ENCODE measurements around the gene KCP. TPM values are rescaled to one million over a fixed set of nuclear protein-coding genes. Genes with fewer than 3 reads are reported as not detected.

The KCP gene
- total RNA-seq, 1 experiment from 2014 or later = 2.7 TPM

DNA sequence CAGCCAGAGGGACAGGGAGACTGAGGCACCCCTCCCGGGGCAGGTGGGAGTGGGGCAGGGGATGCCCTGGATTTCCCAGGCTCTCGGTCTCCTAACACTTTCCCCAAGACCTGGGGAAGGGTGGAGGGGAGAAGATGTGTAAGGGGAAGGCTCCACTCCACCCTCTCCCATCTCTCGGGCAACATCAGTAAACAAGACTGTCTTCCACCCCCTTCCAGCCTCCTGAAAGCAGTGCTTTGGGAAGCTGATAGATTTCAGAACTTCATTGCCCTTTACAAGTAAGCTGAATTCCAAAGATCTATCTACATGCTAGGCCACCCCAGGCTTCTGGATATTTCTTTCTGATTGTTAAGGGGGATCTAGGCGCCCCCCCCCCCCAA, 76.6 kb downstream of the KCP start:
- Mint-ChIP-seq H3K4me1 (peaks cover 33% of the 10 kb centered on the region), H3K36me3 (no peaks in the 10 kb centered on the region), H3K4me3 (no peak overlapping the region), H3K27me3 (ENCODE audit: low read depth) (peaks cover 27% of the 10 kb centered on the region), H3K9me3 (no peaks in the 10 kb centered on the region), H3K27ac (no peak overlapping the region)
- ChIA-PET CTCF (interaction anchor here (4.1 to 5.8 kb wide), 4 partner anchors 8 to 51 kb away, joined by 27 to 97 read pairs (median 52); partner anchors contain the start of gene ATP6V1F), POLR2A (interaction anchor here (1.0 to 1.4 kb wide), 2 partner anchors 34 to 41 kb away, joined by 3 read pairs; no protein-coding TSS in a partner anchor)
- ATAC-seq (no peak), DNase-seq (ENCODE audit: low spot score) (no peak)
- TF ChIP-seq FOXP1 (CRISPR knock-in tag; IDR thresholded peaks at IDR 0.05; ENCODE audit: borderline replicate concordance) (no peak), NFE2L1 (CRISPR knock-in tag; IDR thresholded peaks at IDR 0.05) (no peak), USF1 (CRISPR knock-in tag; IDR thresholded peaks at IDR 0.05) (no peak), NR2C2 (CRISPR knock-in tag; IDR thresholded peaks at IDR 0.05) (no peak), PREB (CRISPR knock-in tag; IDR thresholded peaks at IDR 0.05; ENCODE audit: borderline replicate concordance) (no peak), ZSCAN18 (CRISPR knock-in tag; IDR thresholded peaks at IDR 0.05) (no peak), NFYB (CRISPR knock-in tag; conservative IDR thresholded peaks at IDR 0.05; ENCODE audit: low read depth) (no peak), SMAD3 (CRISPR knock-in tag; IDR thresholded peaks at IDR 0.05; ENCODE audit: borderline replicate concordance) (no peak), PRRX2 (CRISPR knock-in tag; IDR thresholded peaks at IDR 0.05) (no peak), ZNF671 (CRISPR knock-in tag; IDR thresholded peaks at IDR 0.05) (no peak), CBFB (CRISPR knock-in tag; IDR thresholded peaks at IDR 0.05; ENCODE audit: low read depth) (no peak), JAZF1 (CRISPR knock-in tag; IDR thresholded peaks at IDR 0.05) (no peak), ZNF219 (CRISPR knock-in tag; IDR thresholded peaks at IDR 0.05; ENCODE audit: borderline replicate concordance) (no peak), CREM (CRISPR knock-in tag; IDR thresholded peaks at IDR 0.05) (no peak), ZNF263 (CRISPR knock-in tag; IDR thresholded peaks at IDR 0.05; ENCODE audit: low read depth) (no peak)
- TF ChIP-seq, protein P1, sequence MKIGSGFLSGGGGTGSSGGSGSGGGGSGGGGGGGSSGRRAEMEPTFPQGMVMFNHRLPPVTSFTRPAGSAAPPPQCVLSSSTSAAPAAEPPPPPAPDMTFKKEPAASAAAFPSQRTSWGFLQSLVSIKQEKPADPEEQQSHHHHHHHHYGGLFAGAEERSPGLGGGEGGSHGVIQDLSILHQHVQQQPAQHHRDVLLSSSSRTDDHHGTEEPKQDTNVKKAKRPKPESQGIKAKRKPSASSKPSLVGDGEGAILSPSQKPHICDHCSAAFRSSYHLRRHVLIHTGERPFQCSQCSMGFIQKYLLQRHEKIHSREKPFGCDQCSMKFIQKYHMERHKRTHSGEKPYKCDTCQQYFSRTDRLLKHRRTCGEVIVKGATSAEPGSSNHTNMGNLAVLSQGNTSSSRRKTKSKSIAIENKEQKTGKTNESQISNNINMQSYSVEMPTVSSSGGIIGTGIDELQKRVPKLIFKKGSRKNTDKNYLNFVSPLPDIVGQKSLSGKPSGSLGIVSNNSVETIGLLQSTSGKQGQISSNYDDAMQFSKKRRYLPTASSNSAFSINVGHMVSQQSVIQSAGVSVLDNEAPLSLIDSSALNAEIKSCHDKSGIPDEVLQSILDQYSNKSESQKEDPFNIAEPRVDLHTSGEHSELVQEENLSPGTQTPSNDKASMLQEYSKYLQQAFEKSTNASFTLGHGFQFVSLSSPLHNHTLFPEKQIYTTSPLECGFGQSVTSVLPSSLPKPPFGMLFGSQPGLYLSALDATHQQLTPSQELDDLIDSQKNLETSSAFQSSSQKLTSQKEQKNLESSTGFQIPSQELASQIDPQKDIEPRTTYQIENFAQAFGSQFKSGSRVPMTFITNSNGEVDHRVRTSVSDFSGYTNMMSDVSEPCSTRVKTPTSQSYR (CRISPR knock-in tag; IDR thresholded peaks at IDR 0.05) = no peak

DNA sequence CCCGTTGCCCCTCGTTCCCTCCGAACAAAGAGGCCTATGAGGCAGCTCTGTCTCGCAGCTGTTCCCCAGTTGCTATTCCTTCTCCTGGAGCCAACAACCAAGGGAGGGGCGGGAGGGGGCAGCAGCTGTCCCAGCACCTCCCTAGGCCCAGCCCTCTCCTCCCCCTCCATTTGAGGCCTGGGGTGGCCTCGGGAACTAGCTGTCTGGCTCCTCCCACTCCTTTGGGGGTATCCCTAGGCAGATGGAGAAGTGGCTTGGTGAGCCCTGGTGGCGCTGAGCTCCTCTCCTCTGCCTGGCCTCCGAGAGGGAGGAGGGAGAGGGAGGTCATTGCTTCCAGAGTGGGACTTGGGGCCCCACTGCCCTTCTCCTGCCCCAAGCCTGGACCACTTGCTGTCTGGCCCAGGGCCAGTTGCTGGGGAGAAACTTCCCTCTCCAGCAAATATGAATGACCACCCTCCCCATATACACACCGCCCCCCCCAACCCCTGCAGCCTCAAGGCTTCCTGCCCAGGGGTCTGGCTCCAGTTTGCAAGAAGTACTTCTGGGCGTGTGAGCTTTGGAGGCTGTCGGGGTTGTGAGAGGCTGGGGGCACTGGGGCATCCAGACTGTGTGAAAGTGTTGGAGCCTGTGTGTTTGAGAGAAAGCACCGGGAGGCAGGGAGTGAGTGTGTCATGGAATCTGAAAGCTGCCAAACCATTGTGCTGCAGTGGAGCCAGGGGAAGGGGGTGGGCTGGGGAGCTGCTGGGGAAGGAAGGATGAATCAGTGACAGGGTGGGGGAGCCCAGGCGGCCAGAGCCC, 77.2 kb downstream of the KCP start:
- no peak overlapping the region for H3K27ac Mint-ChIP-seq
- POLR2A ChIA-PET = interaction anchor here (0.6 to 1.6 kb wide), 7 partner anchors 8 to 221 kb away, joined by 3 to 6 read pairs (median 3); partner anchors contain the start of genes CALU and CCDC136
- H3K4me3 Mint-ChIP-seq = peak overlapping the region; percentile 67
- H3K27me3 Mint-ChIP-seq (ENCODE audit: low read depth) = peaks cover 32% of the 10 kb centered on the region
- CTCF ChIA-PET = interaction anchor here (0.6 to 5.8 kb wide), 16 partner anchors 8 to 479 kb away, joined by 3 to 97 read pairs (median 7); partner anchors contain the start of genes ATP6V1F and KCP
- H3K36me3 Mint-ChIP-seq = no peaks in the 10 kb centered on the region
- DNase-seq (ENCODE audit: low spot score) (no peak), ATAC-seq (peak; percentile 10)
- H3K9me3 Mint-ChIP-seq = no peaks in the 10 kb centered on the region
- H3K4me1 Mint-ChIP-seq = peaks cover 33% of the 10 kb centered on the region
- TF ChIP-seq USF1 (CRISPR knock-in tag; IDR thresholded peaks at IDR 0.05) (no peak), ZNF263 (CRISPR knock-in tag; IDR thresholded peaks at IDR 0.05; ENCODE audit: low read depth) (peak; percentile 65; the same call in 1 of the 2 replicates), MXD4 (CRISPR knock-in tag; IDR thresholded peaks at IDR 0.05; ENCODE audit: borderline replicate concordance) (no peak)
